HG02840 (cell line): ENCODE results near the gene SERPINB11.
"Not testable (repeated sequence)": the region's sequence is repeated elsewhere in the genome, so short reads cannot be mapped to it uniquely, and the experiment has no call there.

Source experiments
- ATAC-seq: cut with Tn5 transposase; IDR thresholded peaks from one replicate; pipeline ENCODE4 v1.9.1; 2021; ENCODE audit warnings: mild to moderate bottlenecking, moderate library complexity, moderate number of reproducible peaks; ENCODE audit not compliant: unreplicated experiment, low FRiP score

SERPINB11 gene, protein sequence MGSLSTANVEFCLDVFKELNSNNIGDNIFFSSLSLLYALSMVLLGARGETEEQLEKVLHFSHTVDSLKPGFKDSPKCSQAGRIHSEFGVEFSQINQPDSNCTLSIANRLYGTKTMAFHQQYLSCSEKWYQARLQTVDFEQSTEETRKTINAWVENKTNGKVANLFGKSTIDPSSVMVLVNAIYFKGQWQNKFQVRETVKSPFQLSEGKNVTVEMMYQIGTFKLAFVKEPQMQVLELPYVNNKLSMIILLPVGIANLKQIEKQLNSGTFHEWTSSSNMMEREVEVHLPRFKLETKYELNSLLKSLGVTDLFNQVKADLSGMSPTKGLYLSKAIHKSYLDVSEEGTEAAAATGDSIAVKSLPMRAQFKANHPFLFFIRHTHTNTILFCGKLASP

GRCh38 chr18:63702660-63703059, at the start of gene SERPINB11:
SERPINB11 (plus strand) TSS chr18:63702960; CDS start chr18:63710194, 7,234 bp downstream.
- ATAC-seq, result no peak

DNA sequence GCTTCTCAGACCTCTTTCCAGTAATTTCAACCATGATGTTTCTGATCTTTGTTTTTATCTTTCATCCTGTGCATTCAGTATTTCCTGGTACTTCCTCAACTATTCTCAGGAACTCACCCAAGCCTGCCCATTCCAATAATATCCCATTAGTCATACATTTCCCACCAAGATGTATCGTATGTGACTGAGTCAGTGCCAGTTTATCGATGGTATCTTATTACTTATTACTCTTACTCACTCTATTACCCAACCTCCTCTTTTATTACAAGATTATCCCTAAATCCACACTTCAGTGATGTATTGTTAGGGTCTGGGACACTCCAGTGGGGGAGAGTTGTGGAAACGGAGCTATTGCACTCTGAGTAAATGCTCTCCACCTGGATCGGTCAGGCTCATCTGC, 43.8 kb upstream of the SERPINB11 start:
- not testable (repeated sequence) for ATAC-seq

DNA sequence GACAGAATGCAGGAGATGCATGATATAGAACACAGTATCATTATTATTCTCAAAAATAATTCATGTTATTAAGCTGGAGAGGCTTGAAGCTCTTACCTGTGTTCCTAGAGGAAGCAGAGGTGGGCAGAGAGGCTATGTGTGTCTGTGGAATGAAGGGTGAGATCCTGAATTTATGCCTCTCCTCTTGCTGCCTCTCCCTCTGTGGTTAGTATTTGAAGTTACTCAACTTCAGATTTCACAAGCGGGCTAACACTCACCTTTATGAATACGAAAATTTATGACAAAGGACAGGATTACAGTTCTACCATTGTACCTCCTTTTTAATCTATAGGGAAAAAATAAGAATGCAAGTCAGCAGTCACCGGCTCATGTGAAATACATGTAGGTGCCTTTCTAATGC, 41.0 kb upstream of the SERPINB11 start, which contains the start of gene SERPINB3:
Gene SERPINB3, minus strand, starts transcription at position 144 of the 400 bp plus-strand sequence. CDS start 677 bp downstream, outside the sequence.
- ATAC-seq, result not testable (repeated sequence)

- ATAC-seq, result no peak
Observed at GRCh38 chr18:63664571-63664970, 38.2 kb upstream of the SERPINB11 start.

GRCh38 chr18:63676526-63677323, 26.0 kb upstream of the SERPINB11 start:
- ATAC-seq, result no peak

DNA sequence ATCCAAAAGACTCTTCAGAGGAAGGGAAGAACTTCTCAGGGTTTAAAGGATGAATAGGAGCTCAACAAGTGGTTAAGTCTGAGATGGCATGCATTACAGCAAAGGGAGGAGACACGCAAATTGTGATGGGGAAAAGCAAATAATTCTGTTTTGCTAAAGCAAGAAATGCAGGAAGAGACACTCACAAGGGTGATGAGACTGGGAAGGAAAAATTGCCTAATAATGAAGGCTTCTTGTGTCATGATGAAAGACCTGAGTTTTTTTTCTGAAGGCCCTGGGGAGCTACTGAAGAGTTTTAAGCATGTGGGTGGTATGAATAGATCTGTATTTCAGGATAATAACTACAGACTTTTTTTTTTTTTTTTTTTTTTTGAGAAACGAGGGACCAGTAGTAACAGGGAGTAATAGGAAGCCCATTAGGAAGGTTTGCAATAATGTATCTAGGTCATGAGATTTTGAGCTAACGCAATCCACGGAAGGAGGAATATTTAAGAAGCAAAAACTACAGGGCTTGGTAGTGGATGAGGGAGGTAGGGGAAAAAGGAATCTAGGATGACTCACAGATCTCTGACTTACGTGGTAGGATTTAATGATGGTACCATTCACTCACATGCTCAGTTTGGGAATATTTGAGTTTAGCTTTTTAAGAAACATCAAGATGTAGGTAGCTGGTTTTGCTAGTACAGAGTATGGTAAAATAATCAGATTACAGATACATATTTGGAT, 25.1 kb upstream of the SERPINB11 start:
- ATAC-seq, result no peak

- ATAC-seq, result no peak
Observed at GRCh38 chr18:63679820-63680606, 22.7 kb upstream of the SERPINB11 start.

- ATAC-seq, result no peak
Observed at GRCh38 chr18:63681449-63682340, 21.1 kb upstream of the SERPINB11 start.

GRCh38 chr18:63683152-63683551, 19.6 kb upstream of the SERPINB11 start:
- no peak for ATAC-seq

DNA sequence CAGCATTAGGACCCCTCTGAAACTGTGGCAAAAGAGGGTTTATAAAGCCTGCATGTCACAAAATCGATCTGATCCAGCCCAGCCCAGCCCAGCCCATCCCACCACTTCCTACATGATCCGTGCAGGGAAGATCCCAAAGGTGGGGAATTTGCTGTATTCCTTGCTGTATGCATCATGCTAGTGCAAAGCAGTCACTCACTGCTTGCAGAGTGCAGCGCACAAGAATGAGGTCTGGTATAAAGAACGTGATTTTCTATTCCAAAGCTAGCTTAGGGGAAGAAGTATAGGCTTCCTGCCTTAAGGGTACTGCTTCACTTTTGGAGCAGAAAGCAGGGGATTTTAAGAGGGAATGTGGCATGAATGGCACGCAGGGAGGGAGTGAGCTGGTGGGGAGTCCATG, 18.9 kb upstream of the SERPINB11 start:
- ATAC-seq, result no peak

- no peak for ATAC-seq
Observed at GRCh38 chr18:63684718-63685117, 18.0 kb upstream of the SERPINB11 start.

- ATAC-seq, result no peak
Observed at GRCh38 chr18:63686871-63687270, 15.9 kb upstream of the SERPINB11 start.

DNA sequence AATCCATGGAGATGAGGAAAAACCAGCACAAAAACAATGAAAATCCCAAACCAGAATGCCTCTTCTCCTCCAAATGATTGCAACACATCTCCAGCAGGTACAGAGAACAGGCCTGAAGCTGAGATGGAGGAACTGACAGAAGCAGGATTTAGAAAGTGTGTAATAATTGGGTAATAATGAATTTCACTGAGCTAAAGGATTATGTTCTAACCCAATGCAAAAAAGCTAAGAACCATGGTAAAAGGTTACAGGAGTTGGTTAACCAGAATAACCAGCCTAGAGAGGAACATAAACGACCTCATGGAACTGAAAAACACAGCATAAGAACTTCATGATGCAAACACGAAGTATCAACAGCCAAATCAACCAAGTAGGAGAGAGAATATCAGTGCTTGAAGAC, 13.7 kb upstream of the SERPINB11 start:
- no peak for ATAC-seq

DNA sequence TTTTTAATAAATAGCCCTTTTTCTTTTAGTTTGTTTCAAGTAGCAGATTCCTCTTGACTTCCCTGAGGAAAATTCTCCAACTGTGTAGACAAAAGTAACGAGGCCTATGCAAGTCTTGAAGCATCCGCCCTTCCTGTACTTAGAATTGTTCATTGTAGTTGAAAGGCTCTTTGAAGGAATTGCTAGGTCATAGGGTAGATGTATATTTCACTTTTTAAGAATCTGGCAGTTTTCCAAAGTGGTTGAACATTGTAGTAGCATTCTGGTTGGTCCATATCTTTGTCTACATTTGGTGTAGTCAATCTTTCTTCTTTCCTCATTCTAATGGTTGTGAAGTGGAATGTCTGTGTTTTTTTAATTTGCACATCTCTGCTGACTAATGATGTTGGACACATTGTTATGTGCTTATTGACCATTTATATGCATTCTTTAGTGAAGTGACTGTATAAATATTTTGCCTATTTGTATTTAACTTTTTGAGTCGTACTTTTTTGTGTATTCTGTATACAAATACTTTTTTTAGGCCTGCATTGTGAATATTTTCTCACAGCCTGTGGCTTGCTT, 5.6 kb upstream of the SERPINB11 start:
- no peak for ATAC-seq

- no peak for ATAC-seq
Observed at GRCh38 chr18:63700501-63700900, 2.3 kb upstream of the SERPINB11 start.

DNA sequence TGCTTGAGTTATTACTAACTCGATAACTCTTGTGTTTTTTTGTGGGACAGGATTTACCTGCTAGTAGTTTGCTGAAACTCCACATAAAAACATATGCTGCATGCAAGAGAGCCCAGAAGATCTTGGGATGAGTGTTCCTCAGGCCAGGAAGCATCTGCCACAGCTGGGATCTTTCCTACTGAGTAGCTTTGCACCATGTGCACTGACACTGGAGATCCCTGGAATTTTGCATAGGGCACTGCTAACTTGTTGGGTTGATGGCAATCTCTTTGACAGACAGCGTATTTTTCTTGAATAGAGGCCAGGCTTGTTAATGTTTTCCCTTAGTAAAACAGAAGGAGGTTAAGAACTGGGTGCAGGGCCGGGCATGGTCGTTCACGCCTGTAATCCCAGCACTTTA, 808 bp upstream of the SERPINB11 start:
- no peak for ATAC-seq

DNA sequence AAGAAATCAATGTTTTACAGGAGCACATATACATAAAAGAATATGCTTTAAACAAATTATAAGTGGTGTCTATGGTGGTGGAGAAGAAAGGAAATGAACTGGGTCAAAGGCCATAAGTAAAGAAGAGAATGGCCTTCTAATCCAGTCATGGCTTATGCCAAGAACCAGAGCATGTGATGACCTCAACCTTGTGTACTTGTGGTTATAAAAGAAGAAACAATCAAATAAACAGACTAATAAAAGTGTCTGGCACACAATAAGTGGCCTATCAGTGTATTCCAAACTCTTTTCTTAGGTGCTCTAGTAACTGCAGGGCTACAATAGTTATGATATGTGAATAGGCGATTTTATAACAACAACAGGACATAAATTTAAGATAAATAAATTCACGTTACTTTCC, 2.6 kb downstream of the SERPINB11 start:
- no peak for ATAC-seq

GRCh38 chr18:63707816-63708215, 5.1 kb downstream of the SERPINB11 start:
- no peak for ATAC-seq

DNA sequence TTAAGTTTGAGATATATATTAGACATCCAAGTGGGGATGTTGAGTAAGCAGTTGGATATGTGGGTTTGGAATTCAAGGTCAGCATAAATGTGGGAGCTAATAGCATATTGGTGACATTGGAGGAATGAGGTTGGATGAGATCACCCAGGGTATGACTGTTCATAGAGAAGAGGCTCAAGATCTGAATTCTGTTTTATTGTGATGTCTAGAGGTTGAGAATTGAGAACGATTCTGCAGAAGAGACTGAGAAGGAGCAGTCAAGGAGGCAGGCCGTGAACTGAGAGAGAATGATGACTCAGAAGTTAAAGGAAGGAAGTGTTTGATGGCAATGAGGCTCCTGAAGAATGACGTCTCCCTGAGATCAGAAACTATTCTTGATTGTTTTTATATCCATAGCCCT, 5.9 kb downstream of the SERPINB11 start:
- no peak for ATAC-seq
